Neural progenitor cell (in vitro differentiated cells): Measurements from ENCODE around the gene NETO2.

Source experiments
- EZH2 ChIP-seq: fragments of 200-600 bp; sonication (generic); IDR thresholded peaks from 2 replicates; pipeline ENCODE4 v1.6.1; 2017; ENCODE audit warnings: antibody characterized with exemption, mild to moderate bottlenecking, moderate library complexity
- EZH2phosphoT487 ChIP-seq: fragments of 200-600 bp; sonication (generic); IDR thresholded peaks from 2 replicates; pipeline ENCODE4 v1.6.1; 2017; ENCODE audit warnings: antibody characterized with exemption
- TF ChIP-seq, protein P1 (sequence below): fragments of 200-600 bp; sonication (generic); IDR thresholded peaks from 2 replicates; pipeline ENCODE4 v1.5.1; 2017; ENCODE audit warnings: antibody characterized with exemption, mild to moderate bottlenecking

GRCh38 chr16:47029724-47030123, 114.0 kb downstream of the NETO2 start:
- TF ChIP-seq, protein P1, sequence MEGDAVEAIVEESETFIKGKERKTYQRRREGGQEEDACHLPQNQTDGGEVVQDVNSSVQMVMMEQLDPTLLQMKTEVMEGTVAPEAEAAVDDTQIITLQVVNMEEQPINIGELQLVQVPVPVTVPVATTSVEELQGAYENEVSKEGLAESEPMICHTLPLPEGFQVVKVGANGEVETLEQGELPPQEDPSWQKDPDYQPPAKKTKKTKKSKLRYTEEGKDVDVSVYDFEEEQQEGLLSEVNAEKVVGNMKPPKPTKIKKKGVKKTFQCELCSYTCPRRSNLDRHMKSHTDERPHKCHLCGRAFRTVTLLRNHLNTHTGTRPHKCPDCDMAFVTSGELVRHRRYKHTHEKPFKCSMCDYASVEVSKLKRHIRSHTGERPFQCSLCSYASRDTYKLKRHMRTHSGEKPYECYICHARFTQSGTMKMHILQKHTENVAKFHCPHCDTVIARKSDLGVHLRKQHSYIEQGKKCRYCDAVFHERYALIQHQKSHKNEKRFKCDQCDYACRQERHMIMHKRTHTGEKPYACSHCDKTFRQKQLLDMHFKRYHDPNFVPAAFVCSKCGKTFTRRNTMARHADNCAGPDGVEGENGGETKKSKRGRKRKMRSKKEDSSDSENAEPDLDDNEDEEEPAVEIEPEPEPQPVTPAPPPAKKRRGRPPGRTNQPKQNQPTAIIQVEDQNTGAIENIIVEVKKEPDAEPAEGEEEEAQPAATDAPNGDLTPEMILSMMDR, result no peak
- TF ChIP-seq EZH2phosphoT487 (no peak), EZH2 (no peak)
